Measurements from ENCODE around the gene BUD23.
"Not testable (repeated sequence)": the region's sequence is repeated elsewhere in the genome, so short reads cannot be mapped to it uniquely, and the experiment has no call there.

The BUD23 gene

GRCh38 chr7:73718905-73719805 lies 35.8 kb downstream of the BUD23 start, which contains the start of gene STX1A:
Gene STX1A, minus strand, starts transcription at chr7:73719669. Its CDS starts 38 bp downstream, at chr7:73719631.
- DNase-seq (ENCODE audit: low read depth, low spot score): peak; percentile 38

- DNase-seq (ENCODE audit: low read depth, low spot score): no peak
Measured at GRCh38 chr7:73719806-73720169, 36.4 kb downstream of the BUD23 start.

GRCh38 chr7:73720443-73720842 lies 37.0 kb downstream of the BUD23 start:
- DNase-seq (ENCODE audit: low read depth, low spot score): not testable (repeated sequence)

GRCh38 chr7:73721377-73721817 lies 38.0 kb downstream of the BUD23 start:
- no peak for DNase-seq (ENCODE audit: low read depth, low spot score)

- DNase-seq (ENCODE audit: low read depth, low spot score): not testable (repeated sequence)
Measured at GRCh38 chr7:73722182-73722581, 38.8 kb downstream of the BUD23 start.

GRCh38 chr7:73722785-73723184 lies 39.4 kb downstream of the BUD23 start:
- DNase-seq (ENCODE audit: low read depth, low spot score): no peak

- no peak for DNase-seq (ENCODE audit: low read depth, low spot score)
Measured at GRCh38 chr7:73723813-73724212, 40.4 kb downstream of the BUD23 start.

GRCh38 chr7:73726083-73726466 lies 42.7 kb downstream of the BUD23 start:
- DNase-seq (ENCODE audit: low read depth, low spot score): no peak

GRCh38 chr7:73727952-73728351 lies 44.6 kb downstream of the BUD23 start:
- no peak for DNase-seq (ENCODE audit: low read depth, low spot score)

- no peak for DNase-seq (ENCODE audit: low read depth, low spot score)
Measured at GRCh38 chr7:73728551-73728950, 45.2 kb downstream of the BUD23 start.

- DNase-seq (ENCODE audit: low read depth, low spot score): no peak
Measured at GRCh38 chr7:73730485-73730884, 47.1 kb downstream of the BUD23 start.

GRCh38 chr7:73732397-73732796 lies 49.0 kb downstream of the BUD23 start:
- DNase-seq (ENCODE audit: low read depth, low spot score): no peak

GRCh38 chr7:73734619-73735527 lies 51.5 kb downstream of the BUD23 start:
- peak; percentile 72 for DNase-seq (ENCODE audit: low read depth, low spot score)

GRCh38 chr7:73735528-73735905 lies 52.1 kb downstream of the BUD23 start:
- DNase-seq (ENCODE audit: low read depth, low spot score): no peak

GRCh38 chr7:73736885-73737284 lies 53.5 kb downstream of the BUD23 start:
- DNase-seq (ENCODE audit: low read depth, low spot score): no peak

GRCh38 chr7:73737491-73738219 lies 54.3 kb downstream of the BUD23 start:
- DNase-seq (ENCODE audit: low read depth, low spot score): no peak

GRCh38 chr7:73738220-73738611 lies 54.8 kb downstream of the BUD23 start:
- DNase-seq (ENCODE audit: low read depth, low spot score): no peak

- peak; percentile 99 for DNase-seq (ENCODE audit: low read depth, low spot score)
Measured at GRCh38 chr7:73738612-73739386, 55.4 kb downstream of the BUD23 start, which contains the start of gene ABHD11. Gene ABHD11, minus strand, starts transcription at chr7:73738802. Its CDS starts 32 bp downstream, at chr7:73738770.

- DNase-seq (ENCODE audit: low read depth, low spot score): no peak
Measured at GRCh38 chr7:73739387-73739767, 56.0 kb downstream of the BUD23 start.

GRCh38 chr7:73740212-73740611 lies 56.8 kb downstream of the BUD23 start:
- DNase-seq (ENCODE audit: low read depth, low spot score): no peak

GRCh38 chr7:73740771-73741170 lies 57.4 kb downstream of the BUD23 start:
- DNase-seq (ENCODE audit: low read depth, low spot score): no peak

All from activated CD4-positive, CD25-positive, alpha-beta regulatory T cell treated with anti-CD3 and anti-CD28 coated beads, Interleukin-2, amount 50 U/mL, for 16 hours (primary cell).